Kidney epithelial cell (primary cell): Measurements from ENCODE around the gene CYTH1. TPM values are rescaled to one million over a fixed set of nuclear protein-coding genes. Genes with fewer than 3 reads are reported as not detected.

ENCODE experiments used
- DNase-seq: peaks from one replicate; pipeline ENCODE4 v3.0.0-alpha.2; 2010; ENCODE audit warnings: low read depth
- H3K27me3 ChIP-seq: 2 replicates; pipeline ENCODE4 v1.6.0; 2011; ENCODE audit warnings: low read length; ENCODE audit not compliant: control insufficient read depth, insufficient read depth
- H3K36me3 ChIP-seq: 2 replicates; pipeline ENCODE4 v1.5.1; 2011; ENCODE audit warnings: low read length; ENCODE audit not compliant: control insufficient read depth, insufficient read depth
- H3K4me3 ChIP-seq: 2 replicates; pipeline ENCODE4 v1.5.1; 2011; ENCODE audit warnings: low read depth, mild to moderate bottlenecking, control low read depth, low read length
- CTCF ChIP-seq: IDR thresholded peaks from 2 replicates; pipeline ENCODE4 v1.5.1; 2011; ENCODE audit warnings: mild to moderate bottlenecking, moderate library complexity, low read length, control low read depth, inconsistent platforms; ENCODE audit not compliant: insufficient read depth, poor library complexity, severe bottlenecking
- total RNA-seq: library from RNA; depleted of rRNA; stranded (reverse); fragments of >200 nt; gene quantifications from 2 replicates; pipeline ENCODE4 v1.2.3, GENCODE V29; 2015

CYTH1 gene
- total RNA-seq, 1 donor from 2014 or later = 34.1 TPM

GRCh38 chr17:78667741-78668640, 114.1 kb downstream of the CYTH1 start:
- Histone ChIP-seq H3K4me3 (no peak overlapping the region), H3K36me3 (no peaks in the 10 kb centered on the region), H3K27me3 (no peaks in the 10 kb centered on the region)
- no peak for TF ChIP-seq CTCF
- DNase-seq = no peak

GRCh38 chr17:78667091-78667490, 115.0 kb downstream of the CYTH1 start:
- no peak for DNase-seq

GRCh38 chr17:78665952-78666920, 115.8 kb downstream of the CYTH1 start:
- no peak for DNase-seq
- Histone ChIP-seq H3K4me3 (no peak overlapping the region), H3K27me3 (no peaks in the 10 kb centered on the region), H3K36me3 (no peaks in the 10 kb centered on the region)
- TF ChIP-seq CTCF = no peak

More at GRCh38 chr17:78667091-78667490, 115.0 kb downstream of the CYTH1 start:
- Histone ChIP-seq H3K4me3 (no peak overlapping the region), H3K27me3 (no peaks in the 10 kb centered on the region), H3K36me3 (no peaks in the 10 kb centered on the region)
- no peak for TF ChIP-seq CTCF

- H3K4me3 ChIP-seq = no peak overlapping the region
- TF ChIP-seq CTCF = no peak
- no peaks in the 10 kb centered on the region for H3K27me3 ChIP-seq
- DNase-seq = no peak
- no peaks in the 10 kb centered on the region for H3K36me3 ChIP-seq
Observed at GRCh38 chr17:78665387-78665951, 116.6 kb downstream of the CYTH1 start.

GRCh38 chr17:78664476-78665386, 117.3 kb downstream of the CYTH1 start:
- no peak for DNase-seq
- Histone ChIP-seq H3K4me3 (no peak overlapping the region), H3K27me3 (no peaks in the 10 kb centered on the region), H3K36me3 (no peaks in the 10 kb centered on the region)
- no peak for TF ChIP-seq CTCF
